NCI-H1092 treated with DMSO at 0.1 percent for 48 hours (cell line): ENCODE data around the gene COA8.
A peak's percentile ranks its signal among the peaks of the same experiment; 100 is the strongest.

Experiments
- DNase-seq: peaks from one replicate; lab custom pipeline; 2025; lab: John Stamatoyannopoulos, UW

COA8 gene

GRCh38 chr14:103624860-103625259, 62.1 kb downstream of the COA8 start:
- no peak for DNase-seq

GRCh38 chr14:103625356-103626095, 62.8 kb downstream of the COA8 start:
- no peak for DNase-seq

- peak; percentile 36 for DNase-seq
Observed at GRCh38 chr14:103626146-103626850, 63.5 kb downstream of the COA8 start.

GRCh38 chr14:103627073-103628025, 64.6 kb downstream of the COA8 start:
- DNase-seq: no peak

GRCh38 chr14:103628221-103628683, 65.5 kb downstream of the COA8 start:
- DNase-seq: no peak

- peak; percentile 34 for DNase-seq
Observed at GRCh38 chr14:103628684-103629502, 66.1 kb downstream of the COA8 start, which contains the start of gene KLC1. Gene KLC1, plus strand, starts transcription at chr14:103629211. Its CDS starts 25,354 bp downstream, at chr14:103654565.

- peak; percentile 14 for DNase-seq
Observed at GRCh38 chr14:103629503-103630121, 66.9 kb downstream of the COA8 start.

- no peak for DNase-seq
Observed at GRCh38 chr14:103630364-103631108, 67.8 kb downstream of the COA8 start.

- no peak for DNase-seq
Observed at GRCh38 chr14:103633391-103633790, 70.6 kb downstream of the COA8 start.

GRCh38 chr14:103634156-103634555, 71.4 kb downstream of the COA8 start:
- DNase-seq: no peak

GRCh38 chr14:103638594-103638993, 75.8 kb downstream of the COA8 start:
- no peak for DNase-seq
